GM12878 (cell line): ENCODE results near the gene ADGRV1. TPM values are rescaled to one million over a fixed set of nuclear protein-coding genes. Genes with fewer than 3 reads are reported as not detected.

Experiments
- ATAC-seq: fragments of 200-7000 bp; cut with Tn5 transposase; 3 replicates; pipeline ENCODE4 v1.9.1; 2020; ENCODE audit warnings: mild to moderate bottlenecking, moderate library complexity
- BruUV-seq: library from RNA; stranded (reverse); fragments of 400-500 nt; replicated peaks from 2 replicates; lab custom pipeline; 2021; lab: Mats Ljungman, UMichigan
- CTCF ChIA-PET: fragments of 300-600 bp; sonication (Branson Sonifier 250); formaldehyde crosslinking; extraction: SDS; loops from one replicate; lab custom pipeline; 2021; ENCODE audit warnings: inconsistent platforms; lab: Yijun Ruan, JAX
- POLR2A ChIA-PET: fragments of 350-600 bp; formaldehyde crosslinking; extraction: SDS; loops from one replicate; lab custom pipeline; 2021; ENCODE audit warnings: inconsistent platforms; lab: Charles Lee
- RAD21 ChIA-PET: fragments of 300-600 bp; sonication (Branson Sonifier 250); formaldehyde crosslinking; loops from one replicate; lab custom pipeline; 2023; ENCODE audit warnings: antibody characterized with exemption; ENCODE audit not compliant: unreplicated experiment; lab: Charles Lee
- SMC1A ChIA-PET: fragments of 300-600 bp; sonication (Branson Sonifier 250); formaldehyde crosslinking; loops from one replicate; lab custom pipeline; 2023; ENCODE audit not compliant: unreplicated experiment, uncharacterized antibody; lab: Charles Lee
- DNase-seq: peaks from one replicate; pipeline ENCODE4 v3.0.0-alpha.2; 2011; ENCODE audit warnings: low read depth, low spot score
- FAIRE-seq: peaks from 3 replicates; lab custom pipeline; 2011; peaks lifted over from hg19 to GRCh38; lab: Jason Lieb, UNC
- H2AFZ ChIP-seq: 2 replicates; pipeline ENCODE4 v1.6.0; 2011; ENCODE audit warnings: low read depth, low read length, control low read depth; ENCODE audit not compliant: control insufficient read depth
- H3K27ac ChIP-seq: 2 replicates; pipeline ENCODE4 v1.5.1; 2011; ENCODE audit warnings: control low read depth; ENCODE audit not compliant: control insufficient read depth, insufficient read depth
- H3K27me3 ChIP-seq, 2 experiments: replicated peaks in 1 of 2; 2 replicates each; pipeline versions ENCODE4 v1.6.0 to v1.6.1; 2011; ENCODE audit warnings: low read length in 1 of 2; ENCODE audit not compliant: control insufficient read depth in 2 of 2, insufficient read depth in 2 of 2
- H3K36me3 ChIP-seq, 2 experiments: 2 replicates each; pipeline ENCODE4 v1.5.1; 2011; ENCODE audit warnings: low read length in 1 of 2; ENCODE audit not compliant: control insufficient read depth in 2 of 2, insufficient read depth in 2 of 2
- H3K4me1 ChIP-seq: 2 replicates; pipeline ENCODE4 v1.6.1; 2011; ENCODE audit warnings: mild to moderate bottlenecking, low read length, moderate library complexity, mixed read lengths; ENCODE audit not compliant: control insufficient read depth, insufficient read depth
- H3K4me2 ChIP-seq: 2 replicates; pipeline ENCODE4 v1.6.0; 2011; ENCODE audit warnings: control low read depth; ENCODE audit not compliant: control insufficient read depth, insufficient read depth
- H3K4me3 ChIP-seq: fragments of 200-600 bp; sonication (generic); 2 replicates; pipeline ENCODE4 v1.5.1; 2016
- H3K79me2 ChIP-seq: 2 replicates; pipeline ENCODE4 v1.6.0; 2011; ENCODE audit warnings: low read length; ENCODE audit not compliant: control insufficient read depth, insufficient read depth
- H3K9ac ChIP-seq: 2 replicates; pipeline ENCODE4 v1.8.0; 2011; ENCODE audit warnings: low read length, control low read depth, mixed read lengths; ENCODE audit not compliant: control insufficient read depth, insufficient read depth
- H3K9me3 ChIP-seq: replicated peaks from 3 replicates; pipeline ENCODE4 v1.5.1; 2011; ENCODE audit warnings: mild to moderate bottlenecking, low read length; ENCODE audit not compliant: control insufficient read depth, insufficient read depth
- H4K20me1 ChIP-seq: 2 replicates; pipeline ENCODE4 v1.6.0; 2011; ENCODE audit not compliant: control insufficient read depth, insufficient read depth
- CHD2 ChIP-seq: IDR thresholded peaks from 2 replicates; pipeline ENCODE4 v1.6.1; 2011; ENCODE audit warnings: low read depth, low read length, improper control_type of control experiment, borderline replicate concordance
- CHD4 ChIP-seq: fragments of 200-600 bp; sonication (generic); IDR thresholded peaks from 2 replicates; pipeline ENCODE4 v1.6.1; 2016; ENCODE audit warnings: mild to moderate bottlenecking
- E2F8 ChIP-seq: fragments of 450-650 bp; IDR thresholded peaks from 2 replicates; pipeline ENCODE4 v1.6.1; 2018; ENCODE audit warnings: mild to moderate bottlenecking, low read depth, moderate library complexity; ENCODE audit not compliant: partially characterized antibody
- ELK1 ChIP-seq: IDR thresholded peaks from 2 replicates; pipeline ENCODE4 v1.6.1; 2012; ENCODE audit warnings: low read depth, low read length, improper control_type of control experiment
- MLLT1 ChIP-seq: fragments of 450-650 bp; IDR thresholded peaks from 2 replicates; pipeline ENCODE4 v1.6.1; 2016; ENCODE audit warnings: mild to moderate bottlenecking
- MTA3 ChIP-seq: IDR thresholded peaks from 2 replicates; pipeline ENCODE4 v1.6.1; 2012; ENCODE audit warnings: low read length, inconsistent platforms, borderline replicate concordance
- NFIC ChIP-seq: IDR thresholded peaks from 2 replicates; pipeline ENCODE4 v1.6.1; 2012; ENCODE audit warnings: low read depth, mild to moderate bottlenecking, inconsistent platforms, low read length, moderate library complexity
- PBX3 ChIP-seq: IDR thresholded peaks from 2 replicates; pipeline ENCODE4 v1.6.1; 2011; ENCODE audit warnings: mild to moderate bottlenecking, low read depth, low read length, moderate library complexity; ENCODE audit not compliant: insufficient replicate concordance
- RBBP5 ChIP-seq: fragments of 200-600 bp; sonication (generic); conservative IDR thresholded peaks from 2 replicates; pipeline ENCODE4 v1.6.1; 2016
- SMC3 ChIP-seq: IDR thresholded peaks from 2 replicates; pipeline ENCODE4 v1.6.1; 2011; ENCODE audit warnings: low read length, improper control_type of control experiment, borderline replicate concordance
- WRNIP1 ChIP-seq: IDR thresholded peaks from 2 replicates; pipeline ENCODE4 v1.6.1; 2011; ENCODE audit warnings: low read depth, low read length, improper control_type of control experiment, borderline replicate concordance
- YBX1 ChIP-seq: fragments of 450-650 bp; IDR thresholded peaks from 2 replicates; pipeline ENCODE4 v1.6.1; 2016; ENCODE audit warnings: antibody characterized with exemption
- ZNF207 ChIP-seq: fragments of 450-650 bp; IDR thresholded peaks from 2 replicates; pipeline ENCODE4 v1.6.1; 2014; ENCODE audit warnings: antibody characterized with exemption, mild to moderate bottlenecking, borderline replicate concordance
- WGBS: methylation state at CpG from one replicate; pipeline ENCODE4 v1.1.6; 2016; ENCODE audit warnings: low lambda C conversion rate; ENCODE audit not compliant: insufficient replicate concordance, insufficient coverage; ENCODE audit errors: missing lambda C conversion rate; 5-methylcytosine and 5-hydroxymethylcytosine counted together
- in situ Hi-C: fragments of 300-500 bp; cut with MboI; formaldehyde crosslinking; loops from 9 replicates; pipeline ENCODE4 v1.14.3; 2018; ENCODE audit warnings: mixed read lengths
- intact Hi-C: fragments of 100-400 bp; cut with micrococcal nuclease; formaldehyde crosslinking; loops from one replicate; pipeline ENCODE4 v1.14.2; 2022; ENCODE audit not compliant: unreplicated experiment
- polyA plus RNA-seq, 11 experiments: library from polyadenylated mRNA; depleted of rRNA in 4 of 11; unstranded in 6 of 11; stranded (reverse) in 5 of 11; fragments of >200 nt; fragmentation: Nextera tagmentation in 4 of 11; fragmentation: Illumina TruSeq in 1 of 11; extraction: Ambion mirVana in 4 of 11; extraction: Trizol in 1 of 11; gene quantifications; 1 replicate in 1 of 11; 2 replicates in 10 of 11; pipeline versions ENCODE4 v1.2.1 to v1.2.3, GENCODE V29; 2011 to 2016; ENCODE audit warnings: inconsistent platforms in 2 of 11, missing spikeins in 2 of 11, low read depth in 1 of 11
- total RNA-seq, 4 experiments: library from RNA; depleted of rRNA in 3 of 4; stranded (reverse); fragments of >200 nt in 3 of 4; fragmentation: Illumina TruSeq in 1 of 4; extraction: Trizol in 1 of 4; gene quantifications; 2 replicates each; pipeline versions ENCODE4 v1.2.1 to v1.2.3, GENCODE V29; 2013 to 2021
- TF ChIP-seq, protein P1 (sequence below), 3 experiments: IDR thresholded peaks in 2 of 3; conservative IDR thresholded peaks in 1 of 3; 2 replicates each; pipeline ENCODE4 v1.5.1; 2011; ENCODE audit warnings: low read depth in 3 of 3, low read length in 3 of 3, mild to moderate bottlenecking in 3 of 3, control low read depth in 2 of 3, moderate library complexity in 2 of 3, inconsistent platforms in 1 of 3, mixed read lengths in 1 of 3; ENCODE audit not compliant: control insufficient read depth in 2 of 3, insufficient read depth in 1 of 3; ENCODE audit errors: extremely low read depth in 1 of 3

The ADGRV1 gene
- total and polyA plus RNA-seq, 10 of the 15 experiments (the other 5 are each of a cell fraction or from before 2014, with no cell fraction given): 0.04 to 8.1 (median 0.16) TPM; not detected in 1

DNA sequence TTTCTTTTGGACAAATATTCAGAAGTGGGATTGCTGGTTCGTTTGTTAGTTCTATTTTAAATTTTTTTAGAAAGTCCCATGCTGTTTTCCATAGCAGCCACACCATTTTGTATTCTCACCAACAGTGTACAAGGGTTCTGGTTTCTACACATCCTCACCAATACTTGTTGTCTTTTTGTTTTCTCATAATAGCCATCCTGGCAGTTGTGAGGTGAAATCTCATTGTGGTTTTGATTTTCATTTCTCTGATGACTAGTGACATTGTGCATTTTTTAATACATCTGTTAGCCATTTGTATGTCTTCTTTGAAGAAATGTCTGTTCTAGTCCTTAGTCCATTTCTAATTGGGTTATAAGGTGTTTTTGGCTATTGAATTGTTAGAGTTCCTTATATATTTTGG, 610.3 kb downstream of the ADGRV1 start:
- 0% methylated on average over 1 of the region's 1 CpG for WGBS

More for the DNA sequence above, 610.3 kb downstream of the ADGRV1 start:
- CTCF ChIA-PET: interaction anchor here (0.6 to 0.7 kb wide), 2 partner anchors 66 to 385 kb away, joined by 3 to 4 read pairs; no protein-coding TSS in a partner anchor
- Histone ChIP-seq H3K4me3 (no peak overlapping the region), H3K9ac (no peak overlapping the region), H3K36me3 (no peaks in the 10 kb centered on the region), H4K20me1 (no peaks in the 10 kb centered on the region), H3K27me3 (no peaks in the 10 kb centered on the region), H3K27ac (no peak overlapping the region), H3K4me2 (no peak overlapping the region), H3K4me1 (0 out of 2 replicates have a peak, but pooled peaks cover 1% of the 10 kb centered on the region), H2AFZ (no peak overlapping the region), H3K79me2 (no peaks in the 10 kb centered on the region), H3K9me3 (no peaks in the 10 kb centered on the region)
- FAIRE-seq: no peak
- no peak for DNase-seq
- POLR2A ChIA-PET: interaction anchor here (0.6 kb wide), 1 partner anchor 212 kb away, joined by 4 read pairs; no protein-coding TSS in a partner anchor
- BruUV-seq: no TSS peak
- SMC1A ChIA-PET: interaction anchor here (0.8 to 1.6 kb wide), 2 partner anchors 14 to 218 kb away, joined by 4 to 6 read pairs; no protein-coding TSS in a partner anchor
- in situ Hi-C loops (no loop called here), intact Hi-C loops (no loop called here)
- peak; percentile 66 for ATAC-seq
- RAD21 ChIA-PET: no interaction called here
- TF ChIP-seq MTA3: no peak
- no peak for TF ChIP-seq WRNIP1
- TF ChIP-seq NFIC: no peak
- TF ChIP-seq E2F8: no peak
- TF ChIP-seq CHD2: no peak
- TF ChIP-seq, protein P1, sequence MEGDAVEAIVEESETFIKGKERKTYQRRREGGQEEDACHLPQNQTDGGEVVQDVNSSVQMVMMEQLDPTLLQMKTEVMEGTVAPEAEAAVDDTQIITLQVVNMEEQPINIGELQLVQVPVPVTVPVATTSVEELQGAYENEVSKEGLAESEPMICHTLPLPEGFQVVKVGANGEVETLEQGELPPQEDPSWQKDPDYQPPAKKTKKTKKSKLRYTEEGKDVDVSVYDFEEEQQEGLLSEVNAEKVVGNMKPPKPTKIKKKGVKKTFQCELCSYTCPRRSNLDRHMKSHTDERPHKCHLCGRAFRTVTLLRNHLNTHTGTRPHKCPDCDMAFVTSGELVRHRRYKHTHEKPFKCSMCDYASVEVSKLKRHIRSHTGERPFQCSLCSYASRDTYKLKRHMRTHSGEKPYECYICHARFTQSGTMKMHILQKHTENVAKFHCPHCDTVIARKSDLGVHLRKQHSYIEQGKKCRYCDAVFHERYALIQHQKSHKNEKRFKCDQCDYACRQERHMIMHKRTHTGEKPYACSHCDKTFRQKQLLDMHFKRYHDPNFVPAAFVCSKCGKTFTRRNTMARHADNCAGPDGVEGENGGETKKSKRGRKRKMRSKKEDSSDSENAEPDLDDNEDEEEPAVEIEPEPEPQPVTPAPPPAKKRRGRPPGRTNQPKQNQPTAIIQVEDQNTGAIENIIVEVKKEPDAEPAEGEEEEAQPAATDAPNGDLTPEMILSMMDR (IDR thresholded peaks at IDR 0.05 in 2 of 3, conservative IDR thresholded peaks at IDR 0.05 in 1 of 3; ENCODE audit: control insufficient read depth in 2 of 3, extremely low read depth in 1 of 3, insufficient read depth in 1 of 3, low read depth in 3 of 3, low read length in 3 of 3): no peak
- TF ChIP-seq YBX1: no peak
- no peak for TF ChIP-seq PBX3
- TF ChIP-seq MLLT1: no peak
- no peak for TF ChIP-seq ELK1
- no peak for TF ChIP-seq RBBP5
- TF ChIP-seq CHD4: no peak
- no peak for TF ChIP-seq SMC3
- TF ChIP-seq ZNF207: no peak
